Activated gamma-delta T cell treated with anti-CD3 and anti-CD28 coated beads, Interleukin-2, amount 50 U/mL, for 16 hours (primary cell): Measurements from ENCODE around the gene LIPM.

Source experiments
- DNase-seq: peaks from one replicate; pipeline ENCODE4 v3.0.0-alpha.2; 2020; ENCODE audit warnings: low read depth

LIPM gene

DNA sequence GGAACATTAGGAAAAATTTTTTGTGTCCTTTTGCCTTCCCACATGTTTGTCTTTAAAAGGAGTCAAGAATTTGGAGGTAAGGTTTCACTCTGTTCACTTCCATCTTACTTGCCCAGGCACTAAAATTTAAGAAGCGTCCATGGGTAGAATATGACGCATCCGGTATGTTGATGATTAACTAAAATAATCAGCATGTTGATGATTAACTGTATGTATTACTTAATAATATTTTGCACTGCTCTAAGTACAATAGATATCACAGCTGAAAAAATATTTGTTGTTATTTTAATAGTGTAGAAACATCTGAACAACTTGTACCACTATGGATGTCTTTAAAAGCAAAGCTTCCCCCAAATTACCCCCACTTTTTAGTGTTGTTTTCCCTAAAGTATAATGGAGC, 37.6 kb downstream of the LIPM start:
- no peak for DNase-seq

DNA sequence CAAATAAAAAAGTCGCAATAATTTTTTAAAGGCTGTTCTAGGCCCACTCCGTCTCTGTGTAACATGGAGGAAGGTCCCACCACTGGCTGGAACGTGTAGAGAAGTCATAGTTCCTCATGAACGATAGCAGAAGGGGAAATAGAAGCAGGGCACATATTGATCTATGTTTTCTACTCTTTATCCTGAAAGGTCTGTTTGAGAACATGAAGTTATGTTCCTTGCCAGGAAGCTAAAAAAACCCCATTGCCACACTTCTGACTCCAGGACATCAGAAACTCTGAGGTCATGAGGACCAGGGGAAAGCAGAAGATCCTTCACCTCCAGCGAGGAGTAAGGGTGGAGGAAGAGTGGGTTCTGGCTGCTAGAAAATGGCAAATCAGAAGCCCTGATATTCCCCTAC, 38.4 kb downstream of the LIPM start:
- no peak for DNase-seq

DNA sequence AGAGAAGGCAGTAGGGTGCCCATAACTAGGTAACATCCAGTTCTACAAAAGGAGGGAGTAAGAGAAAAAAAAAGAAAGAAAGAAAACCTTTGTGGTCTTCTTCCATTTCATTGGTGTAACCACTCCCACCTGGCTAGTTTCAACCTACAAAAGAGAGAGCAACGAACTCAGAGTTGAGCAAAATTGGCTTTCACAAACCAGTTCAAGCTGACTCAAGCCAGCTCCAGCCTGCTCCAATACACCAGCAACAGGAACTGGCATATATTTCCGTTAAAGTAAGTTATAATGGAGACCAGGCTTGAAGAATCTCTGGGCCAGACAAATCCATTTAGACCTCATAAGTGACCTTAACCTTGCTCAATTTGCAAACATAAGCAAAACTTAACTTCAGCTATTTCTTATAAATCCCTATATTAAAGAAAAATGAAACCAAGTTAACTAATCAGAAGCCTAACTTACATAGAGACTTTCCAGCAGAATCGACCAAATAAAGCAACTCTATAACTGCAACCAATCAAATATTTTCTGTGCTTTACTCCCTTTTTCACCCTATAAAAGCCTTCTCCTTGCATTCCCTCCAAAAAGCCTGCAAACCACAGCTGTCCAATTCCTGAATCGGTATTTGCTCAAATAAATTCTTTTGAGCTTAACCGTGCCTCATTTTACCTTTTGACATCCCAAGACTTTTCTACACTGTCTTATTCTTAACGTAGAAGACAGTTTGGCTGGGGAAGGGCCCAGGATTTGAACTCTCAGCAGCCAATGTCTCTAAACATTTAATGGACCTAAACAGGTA, 39.0 kb downstream of the LIPM start:
- no peak for DNase-seq

DNA sequence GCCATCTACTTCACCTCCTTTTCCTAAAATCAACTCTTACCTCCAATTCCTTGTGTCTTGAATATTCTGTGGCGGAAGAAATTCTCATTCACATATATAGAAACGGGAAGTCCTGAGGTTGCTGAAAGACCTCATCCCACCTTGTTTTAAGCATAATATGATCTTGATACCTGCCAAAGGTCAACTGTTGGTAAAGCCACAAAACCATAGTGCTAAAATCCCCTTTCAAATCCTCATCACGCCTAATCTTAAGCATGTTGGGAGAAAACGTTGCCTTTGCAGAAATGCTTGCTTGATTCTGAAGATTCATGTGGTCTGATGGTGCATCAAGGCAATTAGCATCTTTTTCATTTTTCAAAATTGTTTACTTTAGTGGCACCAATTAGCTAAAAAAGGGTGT, 40.6 kb downstream of the LIPM start:
- DNase-seq, result no peak

DNA sequence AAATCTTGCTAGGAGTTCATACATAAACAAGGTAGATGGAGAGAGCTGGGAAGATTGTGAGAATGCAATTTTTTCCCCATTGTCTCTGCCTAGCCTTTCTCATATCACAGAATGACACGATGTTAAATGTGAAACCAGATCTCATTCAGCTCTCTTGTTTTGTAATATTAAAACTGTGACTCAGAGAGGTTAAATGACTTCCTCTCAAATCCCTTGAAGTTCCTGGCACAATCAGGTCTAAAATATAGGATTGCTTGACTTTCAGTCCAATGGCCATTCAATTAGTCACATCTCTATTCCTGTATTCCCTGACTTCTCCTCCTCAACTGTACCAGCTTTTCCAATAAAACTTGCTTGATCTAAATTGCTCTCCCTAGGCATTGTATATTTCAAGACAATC, 46.0 kb downstream of the LIPM start:
- DNase-seq, result no peak

DNA sequence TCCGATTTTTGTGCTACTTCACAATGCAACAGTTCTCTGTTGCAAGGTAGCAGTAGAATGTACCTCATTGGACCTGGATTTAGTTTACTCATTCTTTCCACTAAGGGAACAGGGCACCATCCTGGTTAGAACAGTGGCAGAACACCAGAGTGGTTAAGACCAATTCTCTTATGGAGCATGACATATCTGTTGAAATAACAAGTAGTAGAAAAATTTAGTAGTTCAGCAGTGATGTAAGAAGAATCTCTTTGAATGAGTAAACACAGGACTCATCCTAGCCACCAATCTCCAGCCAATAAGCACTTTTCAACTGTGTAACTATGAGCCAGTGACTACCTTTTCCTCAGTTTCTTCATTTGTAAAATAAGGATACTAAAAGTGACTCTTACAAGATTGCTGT, 46.7 kb downstream of the LIPM start:
- DNase-seq, result no peak

DNA sequence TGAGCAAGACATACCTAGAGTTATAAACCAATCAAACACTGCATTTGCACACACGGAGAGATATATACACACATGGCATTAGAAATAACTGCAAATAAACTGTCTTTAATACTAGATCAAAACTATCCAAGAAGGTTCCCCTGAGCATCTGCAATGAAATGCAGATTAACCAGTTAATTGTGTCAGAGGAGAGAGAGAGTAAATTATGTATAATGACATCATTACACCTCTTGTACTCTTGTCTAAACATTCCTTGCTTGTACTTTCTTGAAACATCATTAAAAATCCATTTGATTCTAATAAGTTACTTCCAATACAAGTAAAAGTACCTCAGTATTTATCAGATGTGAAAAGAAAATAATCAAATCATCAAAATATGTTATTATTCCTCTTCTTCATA, 48.2 kb downstream of the LIPM start:
- DNase-seq, result no peak

- DNase-seq, result no peak
Measured at GRCh38 chr10:88851706-88852105, 49.2 kb downstream of the LIPM start, which contains the start of gene ANKRD22. TSS of gene ANKRD22 (minus strand) at chr10:88851844. CDS start at chr10:88851607, 237 bp downstream.

DNA sequence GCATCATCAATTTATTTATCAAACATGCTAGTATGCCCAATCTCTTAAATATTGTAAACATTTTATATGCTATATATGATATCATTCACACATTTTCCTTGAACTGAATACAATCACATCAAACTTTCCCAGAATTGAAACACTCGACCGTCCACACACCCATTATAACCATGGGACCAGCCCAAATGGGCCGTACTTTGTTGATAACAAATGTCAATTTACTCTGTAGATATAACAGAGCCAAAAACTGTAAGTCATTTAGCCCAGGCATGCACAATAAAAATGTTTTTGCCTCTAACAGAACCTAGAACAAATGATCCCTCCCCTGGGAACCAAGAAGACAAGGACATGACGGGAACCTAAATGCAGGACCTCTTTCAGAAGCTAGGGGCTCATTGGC, 49.8 kb downstream of the LIPM start:
- DNase-seq, result no peak

- no peak for DNase-seq
Measured at GRCh38 chr10:88853155-88853881, 50.8 kb downstream of the LIPM start.

- no peak for DNase-seq
Measured at GRCh38 chr10:88854684-88855083, 52.2 kb downstream of the LIPM start.

DNA sequence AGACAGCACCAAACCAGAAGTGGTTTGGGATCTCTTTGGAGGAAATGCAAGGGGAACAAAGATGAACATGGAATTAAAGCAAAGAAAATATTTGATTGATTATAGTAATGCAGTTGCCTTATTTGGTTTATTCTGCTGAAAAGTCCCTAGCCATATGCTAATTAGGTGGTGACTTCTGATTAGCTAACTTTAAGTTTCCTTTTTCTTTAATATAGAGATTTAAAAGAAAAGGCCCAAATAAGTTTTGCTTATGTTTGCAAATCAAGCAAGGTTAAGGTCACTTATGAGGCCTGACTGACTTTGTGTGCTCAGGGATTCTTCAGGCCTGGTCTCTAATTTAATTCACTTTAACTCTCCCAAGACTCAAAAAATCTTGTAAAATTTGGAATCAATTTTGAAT, 55.3 kb downstream of the LIPM start:
- no peak for DNase-seq

- no peak for DNase-seq
Measured at GRCh38 chr10:88858491-88858890, 56.0 kb downstream of the LIPM start.

- no peak for DNase-seq
Measured at GRCh38 chr10:88861036-88861435, 58.5 kb downstream of the LIPM start.

- no peak for DNase-seq
Measured at GRCh38 chr10:88865281-88865876, 62.8 kb downstream of the LIPM start.

GRCh38 chr10:88866454-88866853, 63.9 kb downstream of the LIPM start:
- no peak for DNase-seq

- DNase-seq, result no peak
Measured at GRCh38 chr10:88870089-88870488, 67.6 kb downstream of the LIPM start.
